ENCODE data around the gene ALDH1L2. TPM values are rescaled to one million over a fixed set of nuclear protein-coding genes. Genes with fewer than 3 reads are reported as not detected.

The ALDH1L2 gene
- total and polyA plus RNA-seq, 9 of the 15 experiments (the other 6 are each of a cell fraction or from before 2014, with no cell fraction given) = 1.1 to 9.9 (median 3.8) TPM

DNA sequence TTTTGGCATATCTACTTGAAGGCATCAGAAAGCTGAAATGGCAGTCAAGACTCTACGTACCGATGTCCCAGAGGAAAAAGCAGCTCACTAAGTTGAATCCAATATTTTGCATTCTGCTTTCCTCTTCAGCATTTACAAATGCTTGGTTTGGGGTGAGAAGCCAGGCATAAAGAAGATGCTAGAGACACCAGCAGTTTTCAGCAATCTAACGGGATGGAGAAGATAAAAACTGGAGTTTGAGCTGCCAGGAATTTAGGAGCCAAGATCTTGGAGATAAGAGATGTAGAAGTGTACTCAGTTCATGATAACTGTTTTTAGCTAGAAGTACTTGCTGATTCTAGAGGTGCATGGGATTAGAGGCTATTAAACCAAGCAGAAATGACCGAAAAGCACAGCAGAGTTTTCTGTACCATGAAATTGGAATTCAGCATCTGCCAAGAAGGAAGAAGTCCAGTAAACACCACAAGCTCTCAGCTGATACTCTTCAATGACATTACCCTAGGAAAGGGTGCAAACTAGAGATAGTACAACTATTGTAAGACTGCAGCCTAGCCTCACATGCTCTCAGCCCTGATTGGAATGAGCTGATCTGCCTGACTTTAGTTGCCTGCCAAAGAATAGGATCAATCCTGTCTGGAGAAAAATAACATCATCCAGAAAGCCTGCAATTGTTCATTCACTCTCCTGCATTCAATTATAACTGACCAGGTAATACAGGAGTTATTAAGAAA is 7.4 kb upstream of the ALDH1L2 start:
- FAIRE-seq = no peak
- 24% methylated on average over 4 of the region's 4 CpGs for WGBS (ENCODE audit: insufficient coverage, low coverage, missing lambda C conversion rate)
- intact Hi-C loops (cut with micrococcal nuclease) (no loop called here), in situ Hi-C loops (cut with MboI) (no loop called here)
- H3K4me1 ChIP-seq (replicated peaks in 1 of 2; ENCODE audit: control insufficient read depth in 2 of 2, insufficient read depth in 2 of 2, low read length in 2 of 2) = no peaks in the 10 kb centered on the region; a peak in 1 of 5 replicates
- no peak for TF ChIP-seq MCM3 (IDR thresholded peaks at IDR 0.05)
- TF ChIP-seq CTBP1 (IDR thresholded peaks at IDR 0.05; ENCODE audit: borderline replicate concordance) = peak; percentile 25; the same call in 1 of the 2 replicates
- no peak for TF ChIP-seq TAL1 (IDR thresholded peaks at IDR 0.05)
- TF ChIP-seq CBFA2T3 (IDR thresholded peaks at IDR 0.05) = 0 out of 2 replicates have a peak, but pooled peaks have one; percentile 29
- TF ChIP-seq, protein P1, sequence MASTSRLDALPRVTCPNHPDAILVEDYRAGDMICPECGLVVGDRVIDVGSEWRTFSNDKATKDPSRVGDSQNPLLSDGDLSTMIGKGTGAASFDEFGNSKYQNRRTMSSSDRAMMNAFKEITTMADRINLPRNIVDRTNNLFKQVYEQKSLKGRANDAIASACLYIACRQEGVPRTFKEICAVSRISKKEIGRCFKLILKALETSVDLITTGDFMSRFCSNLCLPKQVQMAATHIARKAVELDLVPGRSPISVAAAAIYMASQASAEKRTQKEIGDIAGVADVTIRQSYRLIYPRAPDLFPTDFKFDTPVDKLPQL (IDR thresholded peaks at IDR 0.05; ENCODE audit: extremely low read depth, insufficient read length) = no peak
- H3K79me2 ChIP-seq (ENCODE audit: control insufficient read depth, insufficient read depth, low read length) = no peaks in the 10 kb centered on the region
- ChIA-PET POLR2A (interaction anchor here (0.7 to 1.2 kb wide), 3 partner anchors 8 to 804 kb away, joined by 4 read pairs; partner anchors contain the start of gene WASHC4), CTCF (ENCODE audit: low intra/inter-chr PET ratio) (no interaction called here)
- no peak overlapping the region for H3K9ac ChIP-seq (ENCODE audit: insufficient read depth in 1 of 2, low read depth in 2 of 2, low read length in 2 of 2)
- H3K9me1 ChIP-seq (ENCODE audit: control insufficient read depth, insufficient read depth, low read length) = no peaks in the 10 kb centered on the region
- no peak overlapping the region for H2AFZ ChIP-seq (ENCODE audit: low read depth, low read length)
- no peaks in the 10 kb centered on the region for H4K20me1 ChIP-seq (replicated peaks; ENCODE audit: control insufficient read depth, insufficient read depth, low read length)
- H3K27ac ChIP-seq (ENCODE audit: extremely low read depth, low read depth, low read length) = no peak overlapping the region
- H3K36me3 ChIP-seq (ENCODE audit: control insufficient read depth, insufficient read depth, low read length) = no peaks in the 10 kb centered on the region
- no peaks in the 10 kb centered on the region; a peak in 2 of 5 replicates for H3K27me3 ChIP-seq (ENCODE audit: control insufficient read depth in 2 of 2, insufficient read depth in 2 of 2, low read length in 2 of 2)
- no peak overlapping the region for H3K4me3 ChIP-seq
- no peaks in the 10 kb centered on the region; the same call in 1 of the 2 replicates for H3K9me3 ChIP-seq (replicated peaks; ENCODE audit: control insufficient read depth, insufficient read depth, low read depth, low read length)
- H3K4me2 ChIP-seq (ENCODE audit: insufficient read depth, low read length) = no peak overlapping the region
- no peak for DNase-seq (ENCODE audit: extremely low read depth in 1 of 4, low spot score in 3 of 4)
- peak; percentile 51; the same call in 2 of the 3 replicates for ATAC-seq
- BruUV-seq (replicated peaks) = no TSS peak

Measured in K562 (cell line).